ENCODE measurements around the gene MRPL44. TPM values are rescaled to one million over a fixed set of nuclear protein-coding genes. Genes with fewer than 3 reads are reported as not detected.

The MRPL44 gene
- total RNA-seq, 2 donors from 2014 or later, result 21.8 to 43.7 TPM

- Histone ChIP-seq H3K9me3 (no peaks in the 10 kb centered on the region), H3K36me3 (peaks cover 25% of the 10 kb centered on the region), H3K27me3 (no peaks in the 10 kb centered on the region), H3K4me3 (no peak overlapping the region), H3K27ac (no peak overlapping the region), H3K4me1 (peaks cover 0 to 5% of the 10 kb centered on the region in 2 donors)
- TF ChIP-seq, protein P1, sequence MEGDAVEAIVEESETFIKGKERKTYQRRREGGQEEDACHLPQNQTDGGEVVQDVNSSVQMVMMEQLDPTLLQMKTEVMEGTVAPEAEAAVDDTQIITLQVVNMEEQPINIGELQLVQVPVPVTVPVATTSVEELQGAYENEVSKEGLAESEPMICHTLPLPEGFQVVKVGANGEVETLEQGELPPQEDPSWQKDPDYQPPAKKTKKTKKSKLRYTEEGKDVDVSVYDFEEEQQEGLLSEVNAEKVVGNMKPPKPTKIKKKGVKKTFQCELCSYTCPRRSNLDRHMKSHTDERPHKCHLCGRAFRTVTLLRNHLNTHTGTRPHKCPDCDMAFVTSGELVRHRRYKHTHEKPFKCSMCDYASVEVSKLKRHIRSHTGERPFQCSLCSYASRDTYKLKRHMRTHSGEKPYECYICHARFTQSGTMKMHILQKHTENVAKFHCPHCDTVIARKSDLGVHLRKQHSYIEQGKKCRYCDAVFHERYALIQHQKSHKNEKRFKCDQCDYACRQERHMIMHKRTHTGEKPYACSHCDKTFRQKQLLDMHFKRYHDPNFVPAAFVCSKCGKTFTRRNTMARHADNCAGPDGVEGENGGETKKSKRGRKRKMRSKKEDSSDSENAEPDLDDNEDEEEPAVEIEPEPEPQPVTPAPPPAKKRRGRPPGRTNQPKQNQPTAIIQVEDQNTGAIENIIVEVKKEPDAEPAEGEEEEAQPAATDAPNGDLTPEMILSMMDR (IDR thresholded peaks at IDR 0.05), result no peak
- DNase-seq (ENCODE audit: low spot score), result no peak
Observed at GRCh38 chr2:223916181-223916920, 40.9 kb upstream of the MRPL44 start.

DNA sequence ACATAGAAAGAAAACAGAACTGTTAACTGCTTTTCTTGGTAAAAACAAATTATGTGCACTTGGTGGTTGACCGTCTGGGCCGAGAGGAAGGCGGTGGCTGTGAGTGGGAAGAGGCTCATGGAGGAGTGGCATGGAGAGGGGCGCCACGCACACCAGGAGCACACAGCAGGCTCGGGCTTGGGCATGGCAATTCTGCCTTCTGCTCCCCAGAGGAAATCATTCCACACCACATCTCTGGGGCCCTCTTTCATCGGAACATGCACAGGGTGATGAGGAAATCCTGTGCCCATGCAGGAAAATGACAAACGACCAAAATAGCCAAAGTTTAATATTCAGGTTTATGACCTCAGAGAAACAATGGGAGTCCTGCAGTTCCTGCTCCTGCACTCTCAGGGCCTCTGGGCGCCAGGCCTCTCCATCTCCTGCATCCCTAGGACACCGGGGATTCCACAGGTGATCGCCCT is 38.6 kb upstream of the MRPL44 start:
- Histone ChIP-seq H3K27me3 (no peaks in the 10 kb centered on the region), H3K27ac (no peak overlapping the region), H3K36me3 (peaks cover 21% of the 10 kb centered on the region), H3K9me3 (no peaks in the 10 kb centered on the region), H3K4me1 (peaks cover 0 to 14% of the 10 kb centered on the region in 2 donors), H3K4me3 (no peak overlapping the region)
- TF ChIP-seq, protein P1 (IDR thresholded peaks at IDR 0.05), result no peak
- DNase-seq (ENCODE audit: low spot score), result no peak

DNA sequence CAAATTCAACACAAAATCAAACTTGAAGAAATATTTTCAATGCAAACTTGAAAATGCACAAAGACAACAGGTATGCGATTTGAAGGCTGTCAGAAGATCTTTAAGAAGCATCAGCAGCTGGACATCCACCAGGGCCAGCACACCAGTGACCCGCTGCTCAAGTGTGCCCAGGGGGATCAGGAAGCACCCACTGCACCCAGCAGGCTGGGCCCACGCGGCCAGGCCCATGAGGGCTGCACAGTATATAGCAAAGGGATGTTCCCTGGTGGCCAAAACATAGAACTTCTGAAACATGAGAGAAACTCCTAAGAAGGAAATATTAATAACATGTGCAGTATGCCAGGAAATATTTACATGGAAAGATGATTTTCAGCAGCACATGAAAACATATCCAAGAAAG is 37.2 kb upstream of the MRPL44 start:
- TF ChIP-seq, protein P1 (IDR thresholded peaks at IDR 0.05), result no peak
- no peaks in the 10 kb centered on the region for H3K9me3 ChIP-seq
- no peak for DNase-seq (ENCODE audit: low spot score)
- peaks cover 0 to 14% of the 10 kb centered on the region in 2 donors for H3K4me1 ChIP-seq
- H3K4me3 ChIP-seq, result no peak overlapping the region
- peaks cover 21% of the 10 kb centered on the region for H3K36me3 ChIP-seq
- H3K27me3 ChIP-seq, result no peaks in the 10 kb centered on the region
- H3K27ac ChIP-seq, result no peak overlapping the region

DNA sequence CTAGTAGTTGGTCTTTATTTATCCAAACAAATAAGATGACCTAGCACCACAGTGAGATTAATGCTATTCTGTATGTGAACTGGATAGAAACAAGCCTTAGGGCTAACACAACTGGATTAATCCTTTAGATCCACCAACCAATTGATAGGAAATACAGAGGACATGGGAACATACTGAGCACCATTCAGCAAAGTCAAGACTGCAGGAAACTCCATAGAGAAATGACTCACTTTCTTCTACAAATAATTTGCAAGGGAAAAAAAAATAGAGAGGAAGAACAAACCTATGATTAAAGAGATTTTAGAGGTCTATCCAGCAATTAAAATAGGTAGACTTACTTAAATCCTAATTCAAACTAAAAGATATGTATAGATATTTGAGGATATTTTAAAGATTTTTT is 36.1 kb upstream of the MRPL44 start:
- Histone ChIP-seq H3K9me3 (no peaks in the 10 kb centered on the region), H3K27me3 (no peaks in the 10 kb centered on the region), H3K27ac (no peak overlapping the region), H3K4me3 (no peak overlapping the region), H3K4me1 (peaks cover 0 to 14% of the 10 kb centered on the region in 2 donors), H3K36me3 (peaks cover 15% of the 10 kb centered on the region)
- no peak for DNase-seq (ENCODE audit: low spot score)
- TF ChIP-seq, protein P1 (IDR thresholded peaks at IDR 0.05), result no peak

- H3K36me3 ChIP-seq, result peaks cover 4% of the 10 kb centered on the region
- H3K4me3 ChIP-seq, result no peak overlapping the region
- peaks cover 0 to 14% of the 10 kb centered on the region in 2 donors for H3K4me1 ChIP-seq
- H3K27me3 ChIP-seq, result no peaks in the 10 kb centered on the region
- TF ChIP-seq, protein P1 (IDR thresholded peaks at IDR 0.05), result no peak
- no peak overlapping the region for H3K27ac ChIP-seq
- no peak for DNase-seq (ENCODE audit: low spot score)
- peaks cover 0 to 6% of the 10 kb centered on the region in 2 donors for H3K9me3 ChIP-seq
Observed at GRCh38 chr2:223922308-223922707, 35.0 kb upstream of the MRPL44 start.
